ENCODE data around the gene DHH.

DNA sequence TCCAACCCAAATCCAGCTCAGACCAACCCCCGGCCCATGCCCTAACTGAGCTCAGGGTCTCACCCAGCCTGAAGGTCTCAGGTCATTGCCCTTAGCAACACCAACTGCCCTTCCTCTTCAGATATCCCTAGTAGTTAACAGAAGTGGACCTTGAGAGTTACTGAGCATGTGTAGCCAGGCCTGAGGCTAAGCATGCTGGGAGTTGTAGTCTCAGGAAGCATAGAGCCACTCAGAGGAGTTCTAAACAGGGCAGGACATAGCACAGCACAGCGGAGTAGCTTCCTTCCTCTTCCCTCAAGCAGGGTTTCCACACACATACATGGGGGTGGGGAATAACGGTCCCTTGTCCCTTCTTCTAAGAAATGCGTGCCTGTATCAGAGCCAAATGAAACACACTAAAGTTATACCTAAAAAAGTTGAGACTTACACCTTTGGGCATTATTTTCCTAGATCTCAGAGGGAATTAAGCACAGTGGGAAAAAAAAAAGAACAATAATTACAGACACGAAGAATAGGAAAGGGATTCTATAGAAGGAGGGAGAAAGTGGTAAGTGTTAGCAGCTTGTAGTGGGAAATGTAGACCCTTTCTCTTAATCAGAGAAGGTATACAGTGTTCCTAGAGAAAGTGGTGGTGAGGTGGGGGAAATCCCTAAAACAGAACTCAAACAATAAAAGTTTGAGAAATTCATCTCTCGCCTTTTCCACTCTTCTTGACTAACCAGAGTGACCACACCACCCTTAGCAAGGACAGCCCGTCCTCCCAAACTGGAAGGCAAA, 38.4 kb downstream of the DHH start:
- peak in 1 of 2 donors; percentile 77 for TF ChIP-seq POLR2AphosphoS5 (IDR thresholded peaks at IDR 0.05)
- no peak for TF ChIP-seq CTCF (IDR thresholded peaks at IDR 0.05)
- TF ChIP-seq EP300 (IDR thresholded peaks at IDR 0.05): no peak
- TF ChIP-seq POLR2A (IDR thresholded peaks at IDR 0.05; ENCODE audit: low read depth): no peak
